Metanephros (tissue), 2 donors: ENCODE results near the gene OR2L5. TPM values are rescaled to one million over a fixed set of nuclear protein-coding genes. Genes with fewer than 3 reads are reported as not detected.

Source experiments
- small RNA-seq: library from RNA; depleted of rRNA; stranded (forward); fragments of <200 nt; gene quantifications from one replicate; pipeline ENCODE3, GENCODE V24; 2014; ENCODE audit warnings: low replicate concordance
- total RNA-seq: library from RNA; depleted of rRNA; stranded (reverse); fragments of >200 nt; gene quantifications from one replicate; pipeline ENCODE4 v1.2.3, GENCODE V29; 2014

The OR2L5 gene, protein sequence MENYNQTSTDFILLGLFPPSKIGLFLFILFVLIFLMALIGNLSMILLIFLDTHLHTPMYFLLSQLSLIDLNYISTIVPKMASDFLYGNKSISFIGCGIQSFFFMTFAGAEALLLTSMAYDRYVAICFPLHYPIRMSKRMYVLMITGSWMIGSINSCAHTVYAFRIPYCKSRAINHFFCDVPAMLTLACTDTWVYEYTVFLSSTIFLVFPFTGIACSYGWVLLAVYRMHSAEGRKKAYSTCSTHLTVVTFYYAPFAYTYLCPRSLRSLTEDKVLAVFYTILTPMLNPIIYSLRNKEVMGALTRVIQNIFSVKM
- total RNA-seq: not detected

DNA sequence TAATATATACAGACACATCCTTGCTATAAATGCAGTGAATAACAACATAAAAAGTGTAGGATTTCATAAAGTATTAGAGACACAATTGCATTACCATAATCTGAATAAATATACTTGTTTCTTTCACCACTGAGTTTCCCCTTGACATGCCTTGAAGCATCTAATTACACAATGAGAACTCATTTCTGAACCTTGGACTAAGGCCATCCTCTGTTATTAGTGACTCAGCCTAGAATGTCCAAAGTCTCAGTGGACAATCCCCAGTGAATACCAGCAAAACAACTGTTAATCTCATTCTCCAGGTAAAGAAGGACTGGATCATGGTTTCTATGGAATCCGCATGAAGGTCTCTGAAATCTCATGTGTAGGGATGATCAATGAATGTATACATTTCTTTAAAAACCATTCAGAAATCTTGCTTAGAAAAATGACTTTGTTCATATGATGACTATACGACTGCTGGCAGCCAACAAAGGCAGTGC lies at the start of gene OR2L5:
Gene OR2L5, plus strand, starts transcription at position 432 of the 482 bp plus-strand sequence. CDS start 8,288 bp downstream, outside the sequence.

DNA sequence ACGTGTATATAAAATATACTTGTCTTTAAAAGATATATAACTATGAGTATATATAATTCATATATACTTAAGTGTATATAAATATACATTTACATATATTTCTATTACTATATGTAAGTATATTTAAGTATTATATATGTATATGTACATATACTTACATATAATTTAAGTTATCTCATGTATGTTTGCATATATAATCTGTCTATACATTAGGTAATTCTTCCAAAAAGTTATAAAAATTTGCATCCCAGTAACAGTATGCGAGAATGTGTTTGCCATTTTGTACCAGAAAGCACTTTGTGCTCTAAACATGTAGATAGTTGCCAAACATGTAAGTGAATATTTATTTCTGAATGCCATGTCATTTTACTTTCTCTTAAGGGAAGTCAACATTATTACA lies 48.5 kb upstream of the OR2L5 start, which contains the start of gene OR2AK2:
Gene OR2AK2, plus strand, starts transcription at position 301 of the 400 bp plus-strand sequence. CDS start 144 bp downstream, outside the sequence.

DNA sequence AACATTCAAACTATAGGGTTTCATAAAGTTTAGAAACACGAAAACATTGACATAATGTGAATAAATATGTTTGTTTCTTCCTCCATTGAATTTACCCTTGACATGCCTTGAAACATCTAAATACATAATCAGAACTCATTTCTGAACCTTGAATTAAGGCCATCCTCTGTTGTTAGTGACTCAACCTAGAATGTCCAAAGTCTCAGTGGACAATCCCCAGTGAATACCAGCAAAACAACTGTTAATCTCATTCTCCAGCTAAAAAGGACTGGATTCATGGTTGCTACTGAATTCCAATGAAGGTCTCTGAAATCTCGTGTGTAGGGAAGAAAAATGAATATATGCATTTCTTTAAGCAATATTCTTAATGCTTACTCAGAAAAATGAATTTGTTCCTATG lies 16.3 kb downstream of the OR2L5 start, which contains the start of gene OR2L2:
Gene OR2L2, plus strand, starts transcription at position 301 of the 400 bp plus-strand sequence. CDS start 8,198 bp downstream, outside the sequence.

DNA sequence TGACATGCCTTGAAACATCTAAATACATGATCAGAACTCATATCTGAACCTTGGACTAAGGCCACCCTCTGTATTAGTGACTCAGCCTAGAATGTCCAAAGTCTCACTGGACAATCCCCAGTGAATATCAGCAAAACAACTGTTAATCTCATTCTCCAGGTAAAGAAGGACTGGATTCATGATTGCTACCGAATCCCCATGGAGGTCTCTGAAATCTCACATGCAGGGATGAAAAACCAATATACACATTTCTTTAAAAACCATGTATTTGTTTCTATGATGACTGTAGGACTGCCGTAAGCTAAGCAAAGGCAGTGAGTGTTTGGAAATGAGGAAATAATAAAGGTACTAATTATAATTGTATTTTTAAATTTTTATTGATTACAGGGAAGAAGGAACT lies 33.1 kb downstream of the OR2L5 start, which contains the start of gene OR2L3:
Gene OR2L3, plus strand, starts transcription at position 301 of the 400 bp plus-strand sequence. CDS start 13,846 bp downstream, outside the sequence.

Small RNA genes within 50 kb of the gene (small RNA-seq; reads per million reads assigned to genes)
- gene RF00019: not detected

Other genes with a start within 250 kb of the OR2L5 start
- gene OR14A16, start 189.5 kb upstream of the OR2L5 start, total RNA-seq: not detected
- gene OR11L1, start 171.8 kb upstream of the OR2L5 start, total RNA-seq: not detected
- gene TRIM58, start 156.5 kb upstream of the OR2L5 start, total RNA-seq: 9.3 TPM
- 2.6 TPM for gene OR2W3, start 118.1 kb upstream of the OR2L5 start, total RNA-seq
- gene OR2T8, start 93.4 kb upstream of the OR2L5 start, total RNA-seq: not detected
- gene OR2AJ1, start 88.8 kb upstream of the OR2L5 start, total RNA-seq: not detected
- not detected for gene OR2L8, start 64.8 kb upstream of the OR2L5 start, total RNA-seq
- gene OR2AK2, start 48.4 kb upstream of the OR2L5 start, total RNA-seq: not detected
- 0.06 TPM for gene OR2L2, start 16.4 kb downstream of the OR2L5 start, total RNA-seq
- gene OR2L3, start 33.2 kb downstream of the OR2L5 start, total RNA-seq: not detected
- not detected for gene OR2L13, start 81.5 kb downstream of the OR2L5 start, total RNA-seq
- not detected for gene OR2M5, start 131.5 kb downstream of the OR2L5 start, total RNA-seq
- not detected for gene OR2M2, start 161.2 kb downstream of the OR2L5 start, total RNA-seq
- gene OR2M3, start 183.6 kb downstream of the OR2L5 start, total RNA-seq: not detected
- gene OR2M4, start 217.8 kb downstream of the OR2L5 start, total RNA-seq: not detected